Glutamatergic neuron (in vitro differentiated cells): ENCODE results near the gene LTA. TPM values are rescaled to one million over a fixed set of nuclear protein-coding genes. Genes with fewer than 3 reads are reported as not detected.

ENCODE experiments used
- DNase-seq: peaks from one replicate; pipeline ENCODE4 v3.0.0; 2022
- H3K27ac Mint-ChIP-seq: one replicate; pipeline ENCODE4 v1.8.0; 2020; ENCODE audit warnings: mild to moderate bottlenecking, mixed read lengths, inconsistent platforms; ENCODE audit not compliant: unreplicated experiment
- H3K27me3 Mint-ChIP-seq: one replicate; pipeline ENCODE4 v1.8.0; 2020; ENCODE audit warnings: mild to moderate bottlenecking, moderate library complexity, mixed read lengths, inconsistent platforms; ENCODE audit not compliant: unreplicated experiment
- H3K36me3 Mint-ChIP-seq: one replicate; pipeline ENCODE4 v1.8.0; 2020; ENCODE audit warnings: mild to moderate bottlenecking, mixed read lengths, inconsistent platforms; ENCODE audit not compliant: unreplicated experiment
- H3K4me1 Mint-ChIP-seq: one replicate; pipeline ENCODE4 v1.8.0; 2020; ENCODE audit warnings: mild to moderate bottlenecking, low read depth, mixed read lengths, inconsistent platforms; ENCODE audit not compliant: unreplicated experiment
- H3K4me3 Mint-ChIP-seq: one replicate; pipeline ENCODE4 v1.8.0; 2020; ENCODE audit warnings: mild to moderate bottlenecking, mixed read lengths, inconsistent platforms; ENCODE audit not compliant: unreplicated experiment
- H3K9me3 Mint-ChIP-seq: one replicate; pipeline ENCODE4 v1.8.0; 2020; ENCODE audit warnings: mild to moderate bottlenecking, moderate library complexity, mixed read lengths, inconsistent platforms; ENCODE audit not compliant: unreplicated experiment
- CTCF ChIP-seq: fragments of 200-600 bp; sonication (generic); IDR thresholded peaks from one replicate; pipeline ENCODE4 v1.5.0; 2021; ENCODE audit not compliant: partially characterized antibody, unreplicated experiment
- total RNA-seq: library from RNA; stranded (reverse); fragmentation: NEBNext Ultra II Directional; extraction: Animal tissue kit (Norgen Biotek cat#: 25700); gene quantifications from one replicate; pipeline ENCODE4 v1.2.1, GENCODE V29; 2021; ENCODE audit not compliant: unreplicated experiment

The LTA gene
- total RNA-seq, 1 donor from 2014 or later: not detected

GRCh38 chr6:31574106-31575061 is 2.3 kb downstream of the LTA start:
- Mint-ChIP-seq H3K9me3 (peaks cover 10% of the 10 kb centered on the region), H3K4me3 (no peak overlapping the region), H3K4me1 (peaks cover 3% of the 10 kb centered on the region), H3K36me3 (no peaks in the 10 kb centered on the region), H3K27ac (no peak overlapping the region), H3K27me3 (peaks cover 10% of the 10 kb centered on the region)
- no peak for TF ChIP-seq CTCF
- DNase-seq: no peak

GRCh38 chr6:31575335-31575901 is 3.3 kb downstream of the LTA start, which contains the start of gene TNF:
Gene TNF (plus strand): TSS chr6:31575565. CDS start chr6:31575742, 177 bp downstream.
- peaks cover 3% of the 10 kb centered on the region for H3K4me1 Mint-ChIP-seq
- H3K9me3 Mint-ChIP-seq: peaks cover 10% of the 10 kb centered on the region
- H3K36me3 Mint-ChIP-seq: no peaks in the 10 kb centered on the region
- DNase-seq: no peak
- H3K4me3 Mint-ChIP-seq: peak within 1 kb of the TSS; percentile 7
- no peak within 1 kb of the TSS for H3K27ac Mint-ChIP-seq
- peaks cover 10% of the 10 kb centered on the region for H3K27me3 Mint-ChIP-seq
- no peak for TF ChIP-seq CTCF

- Mint-ChIP-seq H3K4me3 (peak overlapping the region; percentile 7), H3K27me3 (peaks cover 12% of the 10 kb centered on the region)
These were observed 4.0 kb downstream of the LTA start for GRCh38 chr6:31575952-31576685.

GRCh38 chr6:31576897-31577578 is 4.9 kb downstream of the LTA start:
- H3K27me3 Mint-ChIP-seq: peaks cover 12% of the 10 kb centered on the region
- H3K9me3 Mint-ChIP-seq: peaks cover 10% of the 10 kb centered on the region
- H3K4me3 Mint-ChIP-seq: no peak overlapping the region
- DNase-seq: no peak
- no peaks in the 10 kb centered on the region for H3K36me3 Mint-ChIP-seq
- H3K4me1 Mint-ChIP-seq: peaks cover 5% of the 10 kb centered on the region
- H3K27ac Mint-ChIP-seq: no peak overlapping the region
- no peak for TF ChIP-seq CTCF

More at GRCh38 chr6:31575952-31576685, 4.0 kb downstream of the LTA start:
- H3K4me1 Mint-ChIP-seq: peaks cover 4% of the 10 kb centered on the region
- H3K27ac Mint-ChIP-seq: no peak overlapping the region
- no peak for DNase-seq
- no peaks in the 10 kb centered on the region for H3K36me3 Mint-ChIP-seq
- no peak for TF ChIP-seq CTCF
- peaks cover 10% of the 10 kb centered on the region for H3K9me3 Mint-ChIP-seq
